Ureter (tissue), 1 donor: ENCODE measurements around the gene MIPEP. TPM values are rescaled to one million over a fixed set of nuclear protein-coding genes. Genes with fewer than 3 reads are reported as not detected.

Experiments used
- DNase-seq: peaks from one replicate; pipeline ENCODE4 v3.0.0-alpha.2; 2020; ENCODE audit warnings: low spot score
- total RNA-seq: library from RNA; stranded (reverse); gene quantifications from one replicate; pipeline ENCODE4 v1.2.4, GENCODE V29; 2023
- donor health status: DM: yes; HTN: yes; CAD: no.

Gene MIPEP
- total RNA-seq, 1 donor from 2014 or later: 24.2 TPM

DNA sequence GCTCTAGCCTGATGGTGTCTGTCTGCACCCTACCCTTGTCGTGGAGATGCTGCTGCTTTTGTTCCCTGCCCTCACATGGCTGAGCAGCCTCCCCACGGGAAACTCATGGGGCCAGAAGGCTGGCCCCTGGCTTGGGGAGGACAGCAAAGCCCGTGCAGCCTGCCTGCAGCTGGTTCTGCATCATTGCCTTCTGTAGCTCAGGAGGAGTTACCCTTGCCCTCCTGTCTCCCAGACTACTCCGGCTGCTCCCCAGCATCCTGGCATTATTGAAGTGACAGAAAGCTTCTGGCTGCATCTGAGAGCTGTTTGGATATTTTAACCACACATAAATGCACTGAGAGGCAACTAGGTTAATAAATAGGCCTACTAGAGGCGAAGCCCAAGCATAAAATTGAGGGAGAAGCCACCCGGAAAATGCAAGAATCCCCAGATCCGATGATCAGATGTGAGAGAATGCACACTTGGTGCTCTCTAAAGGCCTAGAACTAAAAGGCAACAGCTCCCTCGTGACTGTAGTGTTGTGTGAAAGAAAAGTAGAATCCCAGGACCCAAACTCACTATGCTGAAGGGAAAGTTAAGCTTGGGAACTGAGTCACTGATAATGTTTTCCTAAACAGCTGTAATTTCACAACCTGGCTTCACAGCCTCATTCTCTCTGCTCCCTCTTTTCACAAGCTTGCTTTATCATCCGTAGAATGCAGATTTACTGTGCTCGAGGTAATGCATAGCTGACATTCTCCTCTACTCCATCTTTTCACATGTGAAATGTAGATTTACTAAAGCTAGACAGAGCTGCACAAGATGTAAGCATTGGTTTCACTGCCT is 208.1 kb downstream of the MIPEP start:
- no peak for DNase-seq

Other genes with a start within 250 kb of the MIPEP start
- gene C1QTNF9B, start 8.1 kb upstream of the MIPEP start, total RNA-seq: not detected